ENCODE measurements around the gene PARD3B.

- no peak for TF ChIP-seq CTCF (IDR thresholded peaks at IDR 0.05; ENCODE audit: insufficient read depth, low read length, poor library complexity, severe bottlenecking)
- TF ChIP-seq EZH2phosphoT487 (conservative IDR thresholded peaks at IDR 0.05; ENCODE audit: low read length): no peak
These were observed 89.3 kb downstream of the PARD3B start for GRCh38 chr2:204634564-204634963.

Measured in SU-DHL-6 (cell line).